Mucosa of descending colon (tissue), 3 donors: ENCODE results near the gene RIC8B. TPM values are rescaled to one million over a fixed set of nuclear protein-coding genes. Genes with fewer than 3 reads are reported as not detected.
"Not testable (repeated sequence)": the region's sequence is repeated elsewhere in the genome, so short reads cannot be mapped to it uniquely, and the experiment has no call there.

Source experiments
- ATAC-seq: fragments of 200-7000 bp; cut with Tn5 transposase; one replicate; pipeline ENCODE4 v1.9.1; 2020; ENCODE audit warnings: mild to moderate bottlenecking, moderate library complexity
- DNase-seq, 3 donors: peaks; one replicate each; pipeline ENCODE4 v3.0.0-alpha.2; 2020
- H3K36me3 ChIP-seq: fragments of 200-600 bp; one replicate; pipeline ENCODE4 v1.8.0; 2021; ENCODE audit warnings: low read depth, mild to moderate bottlenecking
- H3K4me1 ChIP-seq: fragments of 200-600 bp; one replicate; pipeline ENCODE4 v1.8.0; 2021; ENCODE audit warnings: low read depth, mild to moderate bottlenecking
- H3K4me3 ChIP-seq: fragments of 200-600 bp; one replicate; pipeline ENCODE4 v1.8.0; 2021; ENCODE audit warnings: mild to moderate bottlenecking
- H3K9me3 ChIP-seq: fragments of 200-600 bp; one replicate; pipeline ENCODE4 v1.8.0; 2021; ENCODE audit warnings: mild to moderate bottlenecking
- intact Hi-C, 2 donors: fragments of 100-400 bp; cut with DNase I in 1 of 2; cut with micrococcal nuclease in 1 of 2; formaldehyde crosslinking; loops; one replicate each; pipeline versions ENCODE4 v1.11.0 to v1.11.1; 2022; cut with DNase I, micrococcal nuclease
- total RNA-seq, 3 donors: library from RNA; stranded (reverse); fragmentation: NEBNext Ultra II Directional in 2 of 3; extraction: Animal tissue kit (Norgen Biotek cat#: 25700) in 2 of 3; gene quantifications; one replicate each; pipeline versions ENCODE4 v1.2.1 to v1.2.4, GENCODE V29; 2021 to 2023
- TF ChIP-seq, protein P1 (sequence below): fragments of 200-600 bp; IDR thresholded peaks from one replicate; pipeline ENCODE4 v1.8.0; 2022; ENCODE audit warnings: antibody characterized with exemption, mild to moderate bottlenecking
- donor health status: DM: no; HTN: no; CAD: no; lungs with moderate emphysema.
- donor health status: DM: no; HTN: no; CAD: no.
- donor health status: DM: no; HTN: yes; CAD: no.

Gene RIC8B
- total RNA-seq, 3 donors from 2014 or later: 13.3 to 25.3 (median 15.2) TPM

DNA sequence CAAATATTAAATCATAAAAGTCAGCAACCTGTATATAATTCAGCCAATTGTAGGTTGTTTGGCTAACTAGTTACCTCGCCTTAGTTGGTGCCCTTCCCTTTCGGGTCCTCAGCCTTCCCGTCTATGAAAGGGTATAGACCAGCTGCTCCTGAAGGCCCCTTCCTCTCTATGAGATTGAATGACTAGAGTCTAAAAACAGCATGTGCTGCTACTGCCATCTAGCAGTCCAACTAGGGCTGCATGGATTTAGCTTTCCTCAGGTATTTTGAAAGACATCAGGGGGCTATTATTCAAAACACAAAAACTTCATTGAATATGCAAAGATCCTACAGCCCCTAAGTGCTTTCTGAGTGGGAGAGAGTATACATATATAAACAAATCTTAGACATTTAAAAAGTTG lies 144.3 kb downstream of the RIC8B start:
- intact Hi-C loops: loop anchor here in 1 of 2 donors (5.0 kb wide), 1 partner anchor 531 kb away; no protein-coding TSS in a partner anchor
- no peak overlapping the region for H3K4me3 ChIP-seq
- no peaks in the 10 kb centered on the region for H3K36me3 ChIP-seq
- peak in 1 of 3 donors; percentile 31 for DNase-seq
- no peaks in the 10 kb centered on the region for H3K4me1 ChIP-seq
- TF ChIP-seq, protein P1, sequence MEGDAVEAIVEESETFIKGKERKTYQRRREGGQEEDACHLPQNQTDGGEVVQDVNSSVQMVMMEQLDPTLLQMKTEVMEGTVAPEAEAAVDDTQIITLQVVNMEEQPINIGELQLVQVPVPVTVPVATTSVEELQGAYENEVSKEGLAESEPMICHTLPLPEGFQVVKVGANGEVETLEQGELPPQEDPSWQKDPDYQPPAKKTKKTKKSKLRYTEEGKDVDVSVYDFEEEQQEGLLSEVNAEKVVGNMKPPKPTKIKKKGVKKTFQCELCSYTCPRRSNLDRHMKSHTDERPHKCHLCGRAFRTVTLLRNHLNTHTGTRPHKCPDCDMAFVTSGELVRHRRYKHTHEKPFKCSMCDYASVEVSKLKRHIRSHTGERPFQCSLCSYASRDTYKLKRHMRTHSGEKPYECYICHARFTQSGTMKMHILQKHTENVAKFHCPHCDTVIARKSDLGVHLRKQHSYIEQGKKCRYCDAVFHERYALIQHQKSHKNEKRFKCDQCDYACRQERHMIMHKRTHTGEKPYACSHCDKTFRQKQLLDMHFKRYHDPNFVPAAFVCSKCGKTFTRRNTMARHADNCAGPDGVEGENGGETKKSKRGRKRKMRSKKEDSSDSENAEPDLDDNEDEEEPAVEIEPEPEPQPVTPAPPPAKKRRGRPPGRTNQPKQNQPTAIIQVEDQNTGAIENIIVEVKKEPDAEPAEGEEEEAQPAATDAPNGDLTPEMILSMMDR: no peak
- no peak for ATAC-seq
- H3K9me3 ChIP-seq: no peaks in the 10 kb centered on the region

DNA sequence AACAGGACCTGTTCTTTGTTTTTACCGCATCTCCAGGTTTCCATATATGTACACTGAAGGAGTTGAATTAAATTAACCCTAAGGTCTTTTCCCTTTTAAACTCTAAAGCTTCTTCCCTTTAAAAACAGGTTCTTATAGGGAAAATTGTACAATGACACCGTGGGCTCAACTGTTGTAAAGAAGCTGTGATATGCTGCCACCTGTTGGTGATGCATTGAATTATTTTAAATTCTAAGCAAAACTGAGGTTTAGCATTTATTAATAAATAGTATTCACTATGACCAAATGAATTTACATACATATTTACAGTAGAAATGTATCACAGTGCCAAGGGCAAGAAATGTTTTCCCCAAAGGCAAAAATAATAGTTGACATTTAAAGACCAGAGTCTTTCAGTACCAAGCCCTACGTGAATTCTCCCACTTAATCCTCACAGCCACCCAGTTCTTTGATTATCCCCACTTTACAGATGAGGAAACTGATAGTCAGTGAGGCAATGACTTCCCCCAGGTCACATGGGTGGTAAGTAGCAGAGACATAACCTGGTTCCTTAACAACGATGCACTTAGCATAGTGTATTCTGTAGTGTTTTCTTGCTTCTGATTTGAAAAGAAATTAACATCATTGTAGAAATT lies 145.5 kb downstream of the RIC8B start:
- no peaks in the 10 kb centered on the region for H3K36me3 ChIP-seq
- intact Hi-C loops: loop anchor here (5.0 kb wide), 1 partner anchor 533 kb away; no protein-coding TSS in a partner anchor
- TF ChIP-seq, protein P1: peak; percentile 59
- DNase-seq: peak in 1 of 3 donors; percentile 53
- no peaks in the 10 kb centered on the region for H3K4me1 ChIP-seq
- no peak overlapping the region for H3K4me3 ChIP-seq
- ATAC-seq: peak; percentile 39
- no peaks in the 10 kb centered on the region for H3K9me3 ChIP-seq

DNA sequence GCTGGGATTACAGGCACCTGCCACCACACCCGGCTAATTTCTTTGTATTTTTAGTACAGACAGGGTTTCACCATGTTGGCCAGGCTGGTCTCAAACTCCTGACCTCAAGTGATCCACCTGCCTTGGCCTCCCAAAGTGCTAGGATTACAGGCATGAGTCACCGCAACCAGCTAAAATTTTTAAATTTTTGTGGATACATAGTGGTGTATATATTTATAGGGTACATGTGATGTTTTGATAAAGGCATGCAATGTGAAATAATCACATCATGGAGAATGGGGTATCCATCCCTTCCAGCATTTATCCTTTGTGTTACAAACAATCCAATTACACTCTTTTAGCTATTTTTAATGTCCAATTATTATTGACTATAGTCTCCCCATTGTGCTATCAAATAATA lies 147.5 kb downstream of the RIC8B start:
- not testable (repeated sequence) for DNase-seq, H3K36me3 ChIP-seq, H3K9me3 ChIP-seq, ATAC-seq, H3K4me1 ChIP-seq, H3K4me3 ChIP-seq
- intact Hi-C loops: loop anchor here in 1 of 2 donors (5.0 kb wide), 1 partner anchor 535 kb away; no protein-coding TSS in a partner anchor

DNA sequence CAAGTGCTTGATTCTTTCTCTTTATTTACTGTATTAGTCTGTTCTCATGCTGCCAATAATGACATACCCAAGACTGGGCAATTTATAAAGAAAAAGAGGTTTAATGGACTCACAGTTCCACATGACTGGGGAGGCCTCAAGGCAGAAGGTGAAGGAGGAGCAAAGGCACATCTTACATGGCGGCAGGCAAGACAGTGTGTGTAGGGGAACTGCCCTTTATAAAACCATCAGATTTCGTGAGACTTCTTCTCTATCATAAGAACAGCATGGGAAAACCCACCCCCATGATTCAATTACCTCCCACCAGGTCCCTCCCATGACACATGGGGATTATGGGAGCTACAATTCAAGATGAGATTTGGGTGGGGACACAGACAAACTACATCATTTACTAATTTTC lies 149.1 kb downstream of the RIC8B start:
- not testable (repeated sequence) for H3K9me3 ChIP-seq, ATAC-seq, H3K4me3 ChIP-seq, H3K36me3 ChIP-seq, H3K4me1 ChIP-seq, DNase-seq
- intact Hi-C loops: loop anchor here in 1 of 2 donors (5.0 kb wide), 1 partner anchor 536 kb away; no protein-coding TSS in a partner anchor

DNA sequence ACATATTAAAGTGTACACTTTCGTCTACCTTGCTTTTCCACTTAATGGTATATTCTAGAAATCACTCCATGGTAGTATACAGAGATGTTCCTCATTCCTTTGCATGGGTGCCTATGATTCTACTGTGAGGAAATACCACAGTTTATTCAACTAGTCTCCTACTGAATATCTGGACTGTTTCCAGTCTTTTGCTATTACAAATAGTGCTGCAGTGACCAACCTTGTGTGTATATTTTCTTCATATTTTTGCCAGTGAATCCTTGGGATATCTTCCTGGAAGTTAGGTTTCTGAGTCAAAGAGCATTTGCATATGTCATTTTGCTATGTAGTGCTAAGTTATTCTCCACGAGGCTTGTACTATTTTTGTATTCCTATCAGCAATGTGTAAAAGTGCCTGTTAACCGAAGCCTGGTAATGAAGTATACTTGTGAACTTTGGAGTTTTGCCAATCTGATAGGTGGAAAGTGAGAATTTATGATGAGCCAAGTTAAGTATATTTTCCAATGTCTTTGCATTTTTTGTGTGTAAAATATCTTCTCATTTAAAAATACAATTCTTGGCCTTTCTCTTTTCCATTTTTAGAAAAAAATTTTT lies 149.9 kb downstream of the RIC8B start:
- no peaks in the 10 kb centered on the region for H3K4me1 ChIP-seq
- no peaks in the 10 kb centered on the region for H3K9me3 ChIP-seq
- intact Hi-C loops: loop anchor here in 1 of 2 donors (5.0 kb wide), 1 partner anchor 537 kb away; no protein-coding TSS in a partner anchor
- no peak for DNase-seq
- TF ChIP-seq, protein P1: no peak
- ATAC-seq: no peak
- H3K36me3 ChIP-seq: no peaks in the 10 kb centered on the region
- H3K4me3 ChIP-seq: no peak overlapping the region

DNA sequence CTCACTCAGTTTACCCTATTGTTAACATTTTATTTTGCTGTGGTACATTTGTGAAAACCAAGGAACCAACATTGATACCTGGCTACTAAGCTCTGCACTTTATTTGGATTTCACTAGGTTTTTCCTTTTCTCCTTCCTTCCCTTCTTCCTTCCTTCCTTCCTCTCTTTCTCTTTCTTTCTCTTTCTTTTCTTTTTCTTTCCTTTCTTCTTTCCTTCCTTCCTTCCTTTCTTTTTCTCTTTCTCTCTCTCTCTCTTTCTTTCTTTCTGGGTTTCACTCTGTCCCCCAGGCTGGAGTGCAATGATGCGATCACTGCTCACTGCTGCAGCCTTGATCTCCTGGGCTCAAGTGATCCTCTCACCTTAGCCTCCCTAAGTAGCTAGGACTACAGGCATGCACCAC lies 152.2 kb downstream of the RIC8B start:
- intact Hi-C loops: no loop called here
- DNase-seq: no peak
- TF ChIP-seq, protein P1: no peak
- no peaks in the 10 kb centered on the region for H3K4me1 ChIP-seq
- no peaks in the 10 kb centered on the region for H3K36me3 ChIP-seq
- H3K4me3 ChIP-seq: no peak overlapping the region
- no peaks in the 10 kb centered on the region for H3K9me3 ChIP-seq
- ATAC-seq: no peak
